SK-N-MC (cell line): ENCODE results near the gene GPC3.

ENCODE experiments used
- EZH2 ChIP-seq: fragments of 200-600 bp; sonication (generic); IDR thresholded peaks from one replicate; pipeline ENCODE4 v1.6.1; 2017; ENCODE audit warnings: antibody characterized with exemption
- FOXP2 ChIP-seq: optimal IDR thresholded peaks from 2 replicates; pipeline ENCODE3; 2011; ENCODE audit warnings: mild to moderate bottlenecking, moderate library complexity; ENCODE audit not compliant: insufficient read depth; ENCODE audit errors: extremely low read length, control extremely low read depth
- POLR2AphosphoS5 ChIP-seq: IDR thresholded peaks from 2 replicates; pipeline ENCODE4 v1.6.1; 2012; ENCODE audit warnings: mild to moderate bottlenecking, low read depth, low read length, borderline replicate concordance

- TF ChIP-seq POLR2AphosphoS5 (no peak), EZH2 (no peak), FOXP2 (no peak)
Measured at GRCh38 chrX:133606990-133607389, 378.4 kb downstream of the GPC3 start.
